MG63 (cell line): ENCODE data around the gene DMD. TPM values are rescaled to one million over a fixed set of nuclear protein-coding genes. Genes with fewer than 3 reads are reported as not detected.

Source experiments
- DNase-seq: peaks from one replicate; pipeline ENCODE4 v3.0.0-alpha.2; 2020
- H3K27me3 ChIP-seq: fragments of 250-450 bp; sonication (Bioruptor Pico); 2 replicates; pipeline ENCODE4 v1.5.1; 2020; ENCODE audit warnings: mild to moderate bottlenecking, moderate library complexity
- H3K36me3 ChIP-seq: fragments of 250-450 bp; sonication (Bioruptor Pico); 2 replicates; pipeline ENCODE4 v1.5.1; 2020; ENCODE audit warnings: mild to moderate bottlenecking, moderate library complexity
- H3K4me3 ChIP-seq: fragments of 250-450 bp; sonication (Bioruptor Pico); 2 replicates; pipeline ENCODE4 v1.5.1; 2020; ENCODE audit warnings: mild to moderate bottlenecking, moderate library complexity
- H3K9me3 ChIP-seq: fragments of 250-450 bp; sonication (Bioruptor Pico); 2 replicates; pipeline ENCODE4 v1.5.1; 2020; ENCODE audit warnings: mild to moderate bottlenecking, moderate library complexity
- total RNA-seq: library from RNA; depleted of rRNA; stranded (reverse); fragments of >200 nt; shearing (Covaris generic); gene quantifications from 2 replicates; pipeline ENCODE4 v1.2.3, GENCODE V29; 2014; ENCODE audit warnings: low replicate concordance

Gene DMD
- total RNA-seq, 1 experiment from 2014 or later, result 11.5 TPM

DNA sequence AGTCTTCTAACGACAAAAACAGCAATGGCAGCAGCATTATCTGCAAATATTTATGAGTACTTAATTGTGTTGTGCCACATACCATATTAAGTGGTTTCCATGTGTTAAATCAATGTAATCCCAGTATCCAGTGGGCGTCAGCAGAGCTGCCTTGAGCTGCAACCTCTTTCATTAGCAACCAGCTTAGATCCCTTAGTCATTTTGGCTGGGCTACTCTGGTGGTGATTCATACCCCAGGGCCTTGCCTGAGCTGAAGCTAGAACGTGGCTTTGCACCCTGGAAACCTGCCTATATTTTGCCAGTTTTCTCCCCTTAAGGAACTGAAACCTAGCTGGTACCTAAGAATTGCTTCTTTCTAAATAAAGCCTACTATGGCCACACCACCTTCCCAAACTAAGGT is 1665.2 kb downstream of the DMD start:
- no peaks in the 10 kb centered on the region for H3K9me3 ChIP-seq
- no peaks in the 10 kb centered on the region for H3K36me3 ChIP-seq
- DNase-seq, result peak; percentile 86
- H3K27me3 ChIP-seq, result no peaks in the 10 kb centered on the region
- H3K4me3 ChIP-seq, result no peak overlapping the region

DNA sequence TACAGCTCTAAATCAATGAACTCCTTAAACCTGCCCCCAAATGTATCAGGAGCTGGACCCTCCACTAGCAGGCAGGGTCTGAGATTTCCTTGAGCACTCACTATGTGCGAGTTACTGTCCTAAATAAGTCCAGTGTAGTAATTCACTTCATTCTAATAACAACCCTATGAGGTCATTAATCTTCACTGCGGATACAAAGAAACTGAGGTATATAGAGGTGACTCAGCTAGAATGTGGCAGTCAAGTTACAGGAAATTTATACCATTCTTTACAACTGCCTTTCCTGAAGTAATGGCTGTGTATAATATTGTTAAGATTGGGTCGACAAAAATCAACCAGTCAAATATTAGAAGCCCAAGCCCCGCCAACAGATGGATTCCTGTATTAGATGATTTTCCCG is 1665.6 kb downstream of the DMD start:
- no peaks in the 10 kb centered on the region for H3K9me3 ChIP-seq
- no peaks in the 10 kb centered on the region for H3K36me3 ChIP-seq
- DNase-seq, result no peak
- no peaks in the 10 kb centered on the region for H3K27me3 ChIP-seq
- no peak overlapping the region for H3K4me3 ChIP-seq

DNA sequence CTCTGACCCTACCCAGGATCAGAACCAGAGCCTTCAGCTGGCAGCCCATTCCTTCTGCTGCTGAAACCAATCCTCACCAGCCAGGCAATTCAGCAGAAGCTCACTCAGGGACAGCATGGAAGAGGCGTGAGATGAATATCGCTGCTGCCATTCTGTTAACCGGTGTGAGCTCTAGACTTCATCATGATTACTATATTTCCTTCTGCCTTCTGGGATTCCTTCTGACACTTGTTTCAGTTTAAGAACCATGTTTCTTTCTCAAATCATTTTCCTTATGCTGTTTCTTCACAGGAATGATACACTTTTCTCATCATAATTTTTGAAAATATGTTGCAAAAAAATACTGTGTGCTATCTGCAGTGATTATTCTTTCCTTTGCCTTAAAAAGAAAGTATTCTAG is 1666.2 kb downstream of the DMD start:
- Histone ChIP-seq H3K36me3 (no peaks in the 10 kb centered on the region), H3K27me3 (no peaks in the 10 kb centered on the region), H3K4me3 (no peak overlapping the region), H3K9me3 (no peaks in the 10 kb centered on the region)
- DNase-seq, result no peak

DNA sequence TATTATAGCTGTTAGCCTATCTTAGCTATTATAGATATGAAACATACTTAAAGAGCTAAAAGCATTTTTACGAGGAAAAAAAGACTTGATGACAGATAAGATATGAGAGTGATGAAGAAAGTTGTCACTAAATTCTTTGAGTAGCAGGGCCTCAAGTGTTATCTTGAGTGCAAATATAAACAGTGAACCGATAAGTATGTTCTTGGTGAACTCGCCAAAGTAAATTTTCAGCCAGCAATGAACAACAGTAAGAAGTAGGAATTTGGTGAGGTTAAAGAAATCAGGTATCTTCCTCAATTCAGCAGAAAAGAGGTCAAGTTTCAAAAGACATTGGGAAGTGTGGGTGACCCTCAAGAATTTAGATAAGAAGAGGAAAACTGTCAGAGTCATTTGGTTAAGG is 1667.7 kb downstream of the DMD start:
- Histone ChIP-seq H3K4me3 (no peak overlapping the region), H3K36me3 (no peaks in the 10 kb centered on the region), H3K27me3 (no peaks in the 10 kb centered on the region), H3K9me3 (no peaks in the 10 kb centered on the region)
- DNase-seq, result no peak

DNA sequence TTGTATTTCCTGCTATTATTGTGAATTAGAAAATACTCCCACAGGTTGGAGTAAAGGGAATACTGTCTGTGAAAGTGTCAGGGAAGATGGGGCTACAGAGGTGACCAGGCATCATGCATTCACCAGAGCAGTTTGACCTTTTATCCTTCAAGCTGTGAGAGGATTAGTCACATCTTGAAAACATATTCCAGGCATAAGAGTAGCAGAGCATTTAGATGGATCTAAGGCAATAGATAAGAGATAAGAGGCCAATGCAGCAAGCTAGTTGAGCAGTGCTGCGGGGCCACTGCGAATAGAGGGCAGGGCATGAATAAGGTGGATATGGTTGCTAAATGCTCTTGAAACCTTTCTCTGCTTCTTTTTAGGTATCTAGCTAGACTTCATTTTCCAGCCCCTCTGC is 1668.8 kb downstream of the DMD start:
- Histone ChIP-seq H3K36me3 (no peaks in the 10 kb centered on the region), H3K27me3 (no peaks in the 10 kb centered on the region), H3K4me3 (no peak overlapping the region), H3K9me3 (no peaks in the 10 kb centered on the region)
- no peak for DNase-seq

DNA sequence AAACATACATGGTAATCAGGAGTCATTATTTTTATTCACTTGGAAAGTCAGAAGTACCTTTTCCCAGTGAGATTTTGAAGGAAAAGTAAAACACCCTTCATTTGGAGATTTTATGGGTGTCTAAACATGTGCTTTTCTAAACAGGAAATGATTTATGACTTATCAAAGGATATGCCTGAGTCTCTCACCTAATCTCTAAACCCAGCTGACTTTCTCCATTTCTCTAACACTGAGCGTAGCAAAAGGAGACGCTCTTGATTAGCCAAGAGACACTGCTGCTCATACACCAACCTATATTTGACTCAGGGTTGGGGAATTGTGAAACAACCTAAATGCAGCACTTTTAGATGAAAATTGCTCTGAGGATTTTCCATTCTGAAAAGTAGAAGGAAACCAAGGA is 1671.0 kb downstream of the DMD start:
- H3K36me3 ChIP-seq, result no peaks in the 10 kb centered on the region
- no peaks in the 10 kb centered on the region for H3K9me3 ChIP-seq
- no peak for DNase-seq
- no peak overlapping the region for H3K4me3 ChIP-seq
- no peaks in the 10 kb centered on the region for H3K27me3 ChIP-seq

DNA sequence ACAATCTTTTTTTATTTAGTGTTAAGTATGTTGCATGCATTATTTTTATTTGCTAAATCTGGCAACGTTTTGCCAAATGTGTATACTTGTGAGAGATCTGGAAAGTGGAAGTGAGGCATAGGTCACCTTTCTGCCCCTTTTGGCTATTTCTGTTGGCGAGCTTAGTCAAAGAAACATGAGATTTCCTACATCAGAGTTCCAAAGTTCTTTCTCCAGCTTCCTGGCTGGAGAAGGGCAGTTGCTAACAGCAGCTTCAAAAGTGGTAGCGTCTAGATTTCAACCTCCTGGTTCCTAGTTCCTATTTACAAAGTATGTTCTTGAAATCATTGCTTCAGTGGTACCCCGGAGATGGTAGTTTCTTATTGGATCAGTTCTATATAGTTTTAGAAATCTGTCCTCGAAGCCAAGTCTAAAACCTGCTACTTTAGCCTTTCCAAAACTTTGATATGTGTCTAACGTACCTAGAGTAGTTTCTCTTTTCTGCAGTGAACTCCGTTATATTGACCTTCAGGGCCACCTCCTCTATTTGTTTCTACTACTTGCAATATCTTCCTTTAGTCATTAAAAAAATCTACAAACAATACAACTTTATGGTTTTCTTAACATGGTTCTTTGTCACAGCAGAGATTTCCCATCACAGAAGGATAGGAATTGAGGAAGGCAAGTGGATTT is 1683.8 kb downstream of the DMD start:
- no peak for DNase-seq
- no peaks in the 10 kb centered on the region for H3K36me3 ChIP-seq
- no peak overlapping the region for H3K4me3 ChIP-seq

DNA sequence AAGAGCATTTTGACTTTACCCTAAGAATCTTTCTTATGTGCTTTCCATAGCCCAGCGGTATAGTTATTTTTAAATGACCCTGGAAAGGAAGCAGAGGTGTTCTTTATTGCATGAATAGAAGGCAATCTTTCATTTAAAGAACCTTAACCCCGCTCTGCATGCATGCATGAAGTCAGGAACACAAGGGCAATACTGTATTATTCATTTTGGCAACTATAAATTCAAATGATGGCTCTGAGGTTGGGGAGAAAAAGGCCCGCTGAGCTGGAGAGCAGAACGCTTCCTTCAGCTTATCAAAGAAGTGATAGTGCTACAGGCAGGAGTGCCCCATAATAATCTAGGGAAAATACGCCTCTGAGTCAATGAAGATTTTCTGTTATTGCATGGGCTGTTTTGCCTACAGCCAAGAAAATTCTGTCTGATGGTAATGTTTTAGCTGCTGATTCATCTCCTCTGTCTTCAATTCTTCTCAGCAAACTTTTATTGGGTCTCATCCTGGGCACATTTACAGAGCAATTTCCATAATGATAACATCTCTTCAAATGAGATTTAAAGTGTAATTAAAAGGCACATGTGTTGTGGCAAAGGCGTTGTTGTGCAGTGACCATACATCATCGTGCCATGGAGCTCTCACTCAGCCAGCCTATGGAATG is 1687.3 kb downstream of the DMD start:
- DNase-seq, result no peak
- H3K27me3 ChIP-seq, result no peaks in the 10 kb centered on the region
- H3K36me3 ChIP-seq, result no peaks in the 10 kb centered on the region
- H3K4me3 ChIP-seq, result no peak overlapping the region
- H3K9me3 ChIP-seq, result no peaks in the 10 kb centered on the region

More for the DNA sequence above, 1683.8 kb downstream of the DMD start:
- H3K9me3 ChIP-seq, result no peaks in the 10 kb centered on the region
- no peaks in the 10 kb centered on the region for H3K27me3 ChIP-seq

DNA sequence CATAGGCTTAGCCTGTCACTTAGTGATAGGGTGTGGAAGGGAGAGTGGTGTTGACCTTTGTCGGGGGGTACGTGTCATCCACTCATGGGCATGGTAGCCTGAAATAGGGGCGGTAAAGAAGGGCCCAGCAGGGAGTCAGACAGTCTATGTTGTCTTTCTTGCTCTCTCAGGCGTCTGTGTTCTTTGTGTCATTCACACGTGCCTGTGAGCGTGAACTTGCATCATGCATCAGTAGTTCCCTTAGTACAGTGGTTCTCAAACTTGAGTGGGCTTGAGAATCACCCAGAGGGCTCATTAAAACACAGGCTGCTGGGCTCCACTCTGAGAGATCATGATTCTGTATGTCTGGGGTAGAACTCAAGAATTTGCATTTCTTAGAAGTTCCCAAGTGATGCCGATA is 1688.6 kb downstream of the DMD start:
- no peak overlapping the region for H3K4me3 ChIP-seq
- DNase-seq, result no peak
- no peaks in the 10 kb centered on the region for H3K36me3 ChIP-seq
- H3K27me3 ChIP-seq, result no peaks in the 10 kb centered on the region
- no peaks in the 10 kb centered on the region for H3K9me3 ChIP-seq

DNA sequence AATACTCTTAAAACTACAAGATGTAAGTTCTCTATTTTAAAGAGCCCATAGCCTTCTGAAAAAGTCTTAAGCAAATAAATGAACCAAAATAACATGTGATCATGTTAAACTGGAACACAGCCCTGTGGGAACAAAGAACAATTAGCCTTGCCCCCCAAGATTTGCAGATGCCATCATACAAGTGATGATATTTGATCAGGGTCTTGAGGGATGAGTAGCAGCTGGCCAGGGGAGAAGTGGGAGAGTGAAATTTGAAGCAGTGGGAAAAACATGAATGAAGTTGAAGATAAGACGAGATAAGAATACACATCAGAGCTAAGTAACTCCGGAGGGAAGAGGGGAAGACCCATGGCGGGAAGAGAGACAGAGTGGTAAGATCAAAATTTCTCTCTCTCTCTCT is 1689.4 kb downstream of the DMD start:
- Histone ChIP-seq H3K9me3 (no peaks in the 10 kb centered on the region), H3K36me3 (no peaks in the 10 kb centered on the region), H3K27me3 (no peaks in the 10 kb centered on the region), H3K4me3 (no peak overlapping the region)
- no peak for DNase-seq

DNA sequence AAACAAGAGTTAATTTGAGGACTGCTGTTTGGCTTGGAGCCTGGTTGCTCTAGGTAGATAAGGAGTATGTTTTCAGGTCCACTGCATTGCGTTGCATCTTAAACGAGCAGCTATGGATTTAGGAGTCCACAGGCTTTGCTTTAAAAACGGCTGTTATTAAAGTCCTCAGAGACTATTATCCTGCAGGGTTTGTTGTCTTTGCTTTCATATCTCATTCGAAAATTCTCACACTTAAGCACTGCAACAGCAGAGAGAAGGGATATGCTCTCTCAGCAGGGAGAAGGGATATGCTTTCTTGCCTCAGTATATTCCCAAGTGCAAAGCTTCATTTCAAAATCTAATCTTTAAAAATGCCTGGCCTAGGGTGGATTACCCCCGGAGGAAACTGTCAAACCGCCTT is 1694.8 kb downstream of the DMD start:
- DNase-seq, result no peak
- Histone ChIP-seq H3K4me3 (no peak overlapping the region), H3K27me3 (no peaks in the 10 kb centered on the region), H3K36me3 (no peaks in the 10 kb centered on the region), H3K9me3 (no peaks in the 10 kb centered on the region)

DNA sequence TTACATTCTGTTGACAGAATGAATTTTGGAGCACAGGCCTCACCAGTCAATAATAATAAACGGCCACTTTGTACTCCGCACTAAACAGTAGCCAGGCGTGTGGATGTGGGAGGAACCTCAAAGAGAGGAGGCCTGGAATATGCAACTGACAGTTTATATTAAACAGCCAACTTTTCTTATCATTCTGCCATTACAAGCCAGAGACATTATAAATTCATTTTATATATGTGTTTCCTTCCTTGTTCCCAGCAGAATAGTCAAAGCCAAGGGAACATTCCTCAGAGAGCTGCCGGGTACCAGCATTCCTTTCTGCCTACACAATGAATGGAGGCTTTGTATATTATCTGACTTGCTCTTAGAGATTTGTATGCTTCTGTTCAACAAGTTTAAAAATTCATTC is 1703.0 kb downstream of the DMD start:
- no peaks in the 10 kb centered on the region for H3K27me3 ChIP-seq
- no peak overlapping the region for H3K4me3 ChIP-seq
- H3K36me3 ChIP-seq, result no peaks in the 10 kb centered on the region
- no peaks in the 10 kb centered on the region for H3K9me3 ChIP-seq
- DNase-seq, result peak; percentile 37

DNA sequence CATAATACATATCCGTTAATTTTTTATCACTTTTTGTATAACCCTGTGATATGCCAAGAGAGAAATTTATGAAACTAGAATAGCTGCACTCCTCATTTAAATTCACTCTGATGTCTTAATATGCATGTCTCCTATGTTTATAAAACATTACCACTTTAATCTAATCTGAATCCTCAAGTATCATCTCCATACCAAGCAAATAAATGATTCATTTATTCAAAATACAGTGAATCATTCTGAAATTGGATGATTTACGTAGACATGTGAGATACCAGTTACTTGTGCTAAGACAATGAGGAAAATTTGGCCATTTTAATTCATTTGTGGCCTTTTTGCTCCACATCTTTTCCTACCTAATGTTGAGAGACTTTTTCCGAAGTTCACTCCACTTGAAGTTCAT is 1704.4 kb downstream of the DMD start:
- DNase-seq, result no peak
- no peaks in the 10 kb centered on the region for H3K36me3 ChIP-seq
- no peak overlapping the region for H3K4me3 ChIP-seq
- no peaks in the 10 kb centered on the region for H3K27me3 ChIP-seq
- no peaks in the 10 kb centered on the region for H3K9me3 ChIP-seq

DNA sequence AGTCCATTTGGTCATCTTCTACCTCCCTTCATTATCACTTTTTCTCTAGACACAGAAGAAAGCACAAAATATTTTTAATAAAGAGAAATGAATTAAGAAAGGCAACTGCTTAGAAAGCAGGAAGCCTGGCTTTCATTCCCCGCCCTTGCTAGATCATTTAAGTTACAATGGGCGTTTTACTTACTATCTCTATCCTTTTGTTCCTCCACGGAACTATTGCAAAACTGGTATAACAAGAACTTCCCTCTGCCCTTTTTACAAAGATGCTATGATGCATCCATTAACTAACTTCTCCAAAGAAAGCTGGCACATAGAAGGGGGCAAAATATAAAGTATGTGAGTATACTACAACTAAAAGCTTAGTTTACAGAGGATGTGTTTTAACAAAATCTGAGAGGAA is 1705.0 kb downstream of the DMD start:
- DNase-seq, result no peak
- Histone ChIP-seq H3K9me3 (no peaks in the 10 kb centered on the region), H3K27me3 (no peaks in the 10 kb centered on the region), H3K4me3 (no peak overlapping the region), H3K36me3 (no peaks in the 10 kb centered on the region)

DNA sequence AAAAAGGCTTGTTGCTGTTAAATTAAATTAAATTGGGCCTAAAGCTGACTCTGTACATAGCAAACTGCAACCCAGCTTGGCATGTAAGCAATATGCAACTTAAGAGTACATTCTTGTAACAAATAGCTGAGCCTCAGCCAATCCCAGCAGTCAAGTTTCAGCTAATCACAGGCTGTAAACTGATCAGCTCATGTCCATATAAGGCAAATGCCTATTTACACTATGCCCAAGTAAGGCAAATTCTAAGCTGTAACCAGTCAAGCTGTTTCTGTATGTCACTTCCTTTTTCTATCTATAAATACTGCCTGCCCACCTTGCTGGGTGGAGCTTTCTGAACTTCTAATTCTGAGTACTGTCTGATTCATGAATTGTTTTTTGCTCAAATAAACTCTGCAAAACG is 1710.4 kb downstream of the DMD start:
- H3K27me3 ChIP-seq, result no peaks in the 10 kb centered on the region
- H3K4me3 ChIP-seq, result no peak overlapping the region
- no peaks in the 10 kb centered on the region for H3K9me3 ChIP-seq
- H3K36me3 ChIP-seq, result no peaks in the 10 kb centered on the region
- peak; percentile 16 for DNase-seq

DNA sequence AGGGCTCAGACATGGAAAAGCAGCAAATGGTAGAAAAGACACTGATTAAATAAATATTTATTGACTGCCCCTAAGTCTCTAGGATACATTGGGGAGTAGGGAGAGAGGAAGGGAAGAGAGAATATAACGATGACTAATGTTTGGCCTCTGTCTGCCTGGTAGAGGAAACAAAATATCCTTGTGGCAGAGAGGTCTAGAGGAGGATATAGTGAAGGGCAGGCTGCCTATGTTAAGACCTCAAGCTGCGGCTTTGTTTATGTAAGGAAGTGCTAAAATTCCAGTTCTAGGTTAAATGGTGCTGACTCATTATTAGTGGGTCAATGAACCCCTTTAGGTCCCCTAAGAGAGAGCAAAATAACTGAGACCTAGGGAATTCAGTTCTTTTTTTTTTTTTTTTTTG is 1712.2 kb downstream of the DMD start:
- DNase-seq, result peak; percentile 70
- Histone ChIP-seq H3K27me3 (no peaks in the 10 kb centered on the region), H3K4me3 (no peak overlapping the region), H3K9me3 (no peaks in the 10 kb centered on the region), H3K36me3 (no peaks in the 10 kb centered on the region)

DNA sequence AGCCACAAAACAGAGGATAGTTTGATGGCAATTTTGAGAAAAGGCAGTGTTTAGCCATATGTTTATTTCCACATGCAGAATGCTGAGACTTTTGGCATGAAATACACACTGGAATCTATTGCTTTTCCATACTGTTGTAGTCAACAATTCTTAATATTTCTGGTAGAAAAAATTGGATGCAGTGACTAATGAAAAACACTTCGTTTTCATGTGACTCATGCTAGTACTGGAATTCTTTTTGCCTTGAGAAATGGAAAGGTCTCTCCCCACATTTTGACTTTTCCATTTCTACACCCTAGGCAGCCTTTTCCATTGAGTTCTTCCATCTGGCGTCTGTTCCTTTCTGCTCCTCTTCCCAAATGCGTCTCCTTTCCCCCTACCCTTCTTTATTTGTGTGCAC is 1714.3 kb downstream of the DMD start:
- no peak for DNase-seq

DNA sequence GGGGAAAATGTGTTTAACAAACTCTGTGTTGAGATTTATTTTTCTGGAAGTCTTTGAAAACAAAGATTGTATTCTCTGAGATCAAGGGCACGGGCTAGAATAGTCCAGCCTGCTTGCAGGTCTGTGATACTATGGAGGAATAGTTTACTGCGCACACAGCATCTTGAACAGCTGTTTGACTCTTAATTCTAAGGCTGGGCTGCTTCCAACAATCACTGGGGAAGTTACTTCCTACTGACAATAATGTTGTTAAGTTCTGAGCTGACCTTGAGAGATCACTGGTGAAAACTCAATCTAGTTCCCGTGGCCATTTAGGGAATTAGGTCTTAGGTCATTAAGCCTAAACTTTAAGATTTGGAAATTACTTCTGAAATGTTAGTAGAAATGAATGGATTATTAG is 1723.4 kb downstream of the DMD start:
- Histone ChIP-seq H3K36me3 (no peaks in the 10 kb centered on the region), H3K9me3 (no peaks in the 10 kb centered on the region), H3K4me3 (no peak overlapping the region), H3K27me3 (no peaks in the 10 kb centered on the region)
- no peak for DNase-seq

More for the DNA sequence above, 1714.3 kb downstream of the DMD start:
- Histone ChIP-seq H3K36me3 (no peaks in the 10 kb centered on the region), H3K27me3 (no peaks in the 10 kb centered on the region), H3K4me3 (no peak overlapping the region), H3K9me3 (no peaks in the 10 kb centered on the region)
